Measurements from ENCODE around the gene TSPOAP1.
A peak's percentile ranks its signal among the peaks of the same experiment; 100 is the strongest.

TSPOAP1 gene, protein sequence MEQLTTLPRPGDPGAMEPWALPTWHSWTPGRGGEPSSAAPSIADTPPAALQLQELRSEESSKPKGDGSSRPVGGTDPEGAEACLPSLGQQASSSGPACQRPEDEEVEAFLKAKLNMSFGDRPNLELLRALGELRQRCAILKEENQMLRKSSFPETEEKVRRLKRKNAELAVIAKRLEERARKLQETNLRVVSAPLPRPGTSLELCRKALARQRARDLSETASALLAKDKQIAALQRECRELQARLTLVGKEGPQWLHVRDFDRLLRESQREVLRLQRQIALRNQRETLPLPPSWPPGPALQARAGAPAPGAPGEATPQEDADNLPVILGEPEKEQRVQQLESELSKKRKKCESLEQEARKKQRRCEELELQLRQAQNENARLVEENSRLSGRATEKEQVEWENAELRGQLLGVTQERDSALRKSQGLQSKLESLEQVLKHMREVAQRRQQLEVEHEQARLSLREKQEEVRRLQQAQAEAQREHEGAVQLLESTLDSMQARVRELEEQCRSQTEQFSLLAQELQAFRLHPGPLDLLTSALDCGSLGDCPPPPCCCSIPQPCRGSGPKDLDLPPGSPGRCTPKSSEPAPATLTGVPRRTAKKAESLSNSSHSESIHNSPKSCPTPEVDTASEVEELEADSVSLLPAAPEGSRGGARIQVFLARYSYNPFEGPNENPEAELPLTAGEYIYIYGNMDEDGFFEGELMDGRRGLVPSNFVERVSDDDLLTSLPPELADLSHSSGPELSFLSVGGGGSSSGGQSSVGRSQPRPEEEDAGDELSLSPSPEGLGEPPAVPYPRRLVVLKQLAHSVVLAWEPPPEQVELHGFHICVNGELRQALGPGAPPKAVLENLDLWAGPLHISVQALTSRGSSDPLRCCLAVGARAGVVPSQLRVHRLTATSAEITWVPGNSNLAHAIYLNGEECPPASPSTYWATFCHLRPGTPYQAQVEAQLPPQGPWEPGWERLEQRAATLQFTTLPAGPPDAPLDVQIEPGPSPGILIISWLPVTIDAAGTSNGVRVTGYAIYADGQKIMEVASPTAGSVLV (N-terminal part only)

DNA sequence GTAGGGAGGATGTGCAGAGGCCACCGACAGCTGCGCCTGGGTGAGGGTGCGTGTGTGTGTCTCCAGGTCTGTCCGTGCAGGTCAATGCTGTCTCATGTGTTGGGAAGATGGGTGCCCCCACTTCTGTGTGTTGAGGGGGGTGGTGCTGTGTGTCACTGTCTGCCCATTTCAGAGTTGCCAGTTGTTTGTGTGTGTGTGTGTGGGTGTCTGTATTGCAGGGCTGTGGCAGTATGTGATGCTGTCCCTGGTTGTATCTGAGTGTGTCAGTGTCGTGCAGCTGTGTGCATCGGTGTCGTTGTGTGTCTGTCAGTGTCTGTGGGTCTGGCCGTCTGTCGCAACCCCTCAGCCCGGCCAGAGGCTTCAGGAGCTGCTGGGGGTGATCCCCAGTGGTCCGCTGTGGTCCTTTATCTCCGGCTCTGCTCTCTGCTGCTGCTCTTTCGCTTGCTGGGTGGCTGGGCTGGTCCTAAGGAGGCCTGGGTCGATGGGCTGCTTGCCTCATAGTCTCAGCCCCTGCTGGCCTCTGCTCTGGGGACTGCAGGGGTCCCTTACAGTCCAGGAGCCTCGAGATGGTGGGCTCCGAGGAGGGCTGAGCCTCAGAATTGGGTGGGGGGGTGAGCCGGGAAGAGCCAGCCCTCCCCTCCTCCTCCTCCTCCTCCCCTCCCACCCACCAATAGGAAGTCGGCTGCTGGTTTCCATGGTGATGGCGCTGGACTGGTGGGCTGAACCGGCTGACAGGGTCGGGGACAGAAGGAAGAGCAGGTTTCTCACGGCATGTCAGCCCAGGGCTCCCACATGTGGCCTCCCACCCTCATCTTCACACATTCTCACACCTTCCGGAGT, at the start of gene TSPOAP1:
Gene TSPOAP1 (minus strand): TSS at position 601 of the 840 bp plus-strand sequence. CDS start 875 bp downstream, outside the sequence.
- peak; percentile 96 for DNase-seq (ENCODE audit: low spot score)

DNA sequence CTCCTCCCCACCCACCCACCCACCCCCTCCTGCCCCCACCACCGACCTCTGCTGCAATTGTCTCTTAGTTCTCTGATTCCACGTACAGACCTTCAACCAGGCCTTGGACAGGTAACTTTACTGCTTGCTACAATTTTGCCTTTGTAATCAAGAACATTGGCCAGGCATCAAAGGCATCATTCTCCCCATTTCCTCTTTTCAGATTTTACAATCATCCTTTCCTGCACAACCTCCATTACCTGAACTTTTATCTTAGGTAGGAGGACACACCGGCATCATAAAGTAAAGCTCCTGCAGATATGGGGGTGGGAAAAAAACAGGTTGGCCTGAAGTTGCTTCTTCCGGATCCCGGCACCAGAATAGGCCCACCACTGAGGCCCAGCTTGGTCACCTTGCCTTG, 49.1 kb upstream of the TSPOAP1 start:
- DNase-seq (ENCODE audit: low spot score): no peak

DNA sequence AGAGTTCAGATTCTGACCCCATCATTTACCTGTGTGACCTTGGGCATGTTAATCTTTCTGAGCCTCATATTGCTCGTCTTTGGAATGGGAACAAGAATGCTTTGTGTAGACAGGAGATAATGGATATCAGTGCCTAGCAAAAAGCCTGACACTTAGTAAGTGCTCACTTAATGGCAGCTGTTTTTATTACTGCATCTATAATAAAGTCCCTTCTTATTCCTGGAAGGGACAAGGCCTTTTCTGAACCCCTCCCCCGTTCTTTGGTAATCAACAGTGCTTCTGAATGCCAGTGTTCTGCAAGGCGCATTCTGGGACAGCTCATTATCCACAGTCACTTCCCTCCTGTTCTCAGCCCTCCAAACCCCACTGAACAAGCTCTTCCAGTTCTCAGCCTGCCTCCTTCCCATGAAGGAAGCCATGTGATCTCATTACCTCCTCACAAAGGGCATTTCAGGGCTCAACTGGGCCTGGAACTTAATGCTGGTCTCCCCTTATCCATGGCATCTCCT, 48.6 kb upstream of the TSPOAP1 start:
- no peak for DNase-seq (ENCODE audit: low spot score)

DNA sequence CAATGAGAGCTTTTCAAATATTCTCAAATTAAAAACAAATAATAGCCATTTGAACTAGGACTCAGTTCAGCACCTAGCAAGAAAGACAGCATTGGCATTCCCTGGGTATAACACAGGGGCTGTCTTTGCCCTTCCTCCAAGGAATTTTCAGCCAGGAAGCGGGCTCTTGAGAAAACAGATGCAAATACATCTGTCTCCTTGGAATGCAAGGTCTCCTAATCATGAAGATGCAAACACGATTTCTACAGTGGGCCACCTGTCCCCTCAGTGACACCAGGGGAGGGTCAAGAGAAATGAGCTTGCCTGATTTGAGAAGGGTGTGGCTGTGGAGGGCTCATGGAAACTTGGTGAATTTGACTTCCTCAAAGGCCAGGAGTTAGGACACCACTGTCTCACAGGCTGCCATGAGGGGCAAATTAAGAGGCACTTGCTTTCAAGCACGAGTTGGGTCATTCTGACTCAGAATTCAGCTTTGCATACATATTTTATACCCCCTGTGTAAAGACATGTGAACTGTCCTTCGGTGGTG, 47.9 kb upstream of the TSPOAP1 start:
- DNase-seq (ENCODE audit: low spot score): no peak

DNA sequence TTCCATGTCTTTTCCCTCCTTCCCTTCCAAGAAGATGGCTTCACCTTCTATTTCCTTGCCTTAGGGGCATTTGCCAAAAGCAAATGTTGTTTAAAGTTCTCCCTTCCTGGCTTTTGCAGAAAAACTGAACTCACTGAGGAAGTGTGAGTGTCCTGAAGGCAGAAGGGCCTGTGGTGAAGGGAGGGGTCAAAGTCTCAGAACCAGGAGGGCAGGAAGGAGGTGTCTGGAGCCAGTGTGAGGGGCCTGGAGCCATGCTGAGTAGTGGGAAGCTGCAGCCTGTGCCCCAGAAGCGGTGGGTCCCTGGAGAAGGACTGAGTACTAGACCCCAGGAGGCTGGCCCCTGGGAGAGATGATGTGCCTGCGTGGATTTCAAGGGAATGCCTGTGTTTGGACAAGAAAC, 47.2 kb upstream of the TSPOAP1 start:
- DNase-seq (ENCODE audit: low spot score): no peak

DNA sequence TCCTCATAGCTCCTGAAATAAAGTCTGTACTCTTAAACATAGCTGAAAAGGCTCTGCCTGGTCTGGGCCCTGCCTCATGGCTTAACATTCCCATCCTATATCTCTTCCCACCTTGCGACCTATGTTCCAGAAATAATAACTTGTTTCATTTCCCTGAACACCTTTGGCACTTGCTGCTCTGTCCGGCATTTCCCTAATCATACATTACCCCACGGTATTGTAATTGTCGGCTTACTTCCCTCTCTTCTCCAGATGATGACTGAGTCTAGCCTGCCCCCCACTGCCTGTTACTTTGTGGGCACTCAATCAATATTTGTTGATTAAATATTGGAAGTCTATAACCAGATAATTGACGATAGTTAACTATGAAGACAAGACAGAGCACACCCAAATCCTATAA, 46.7 kb upstream of the TSPOAP1 start:
- no peak for DNase-seq (ENCODE audit: low spot score)

DNA sequence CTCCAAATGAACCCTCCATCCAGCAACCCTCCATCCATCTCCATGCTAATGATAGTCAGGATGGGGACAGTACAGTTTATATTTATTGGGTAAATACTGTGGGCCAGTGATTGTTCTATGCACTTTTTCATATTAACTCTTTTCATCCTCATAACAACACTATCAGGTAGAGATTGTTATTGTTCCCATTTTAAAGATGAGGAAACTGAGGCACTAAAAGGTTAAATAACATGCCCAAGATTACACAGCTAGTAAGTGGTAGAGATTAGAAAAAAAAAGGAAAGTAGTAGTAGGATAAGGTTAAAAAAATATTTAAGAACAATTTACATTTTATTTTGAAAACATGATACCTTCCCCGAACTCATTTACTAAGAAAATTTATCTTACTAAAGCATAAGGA, 45.3 kb upstream of the TSPOAP1 start:
- no peak for DNase-seq (ENCODE audit: low spot score)

DNA sequence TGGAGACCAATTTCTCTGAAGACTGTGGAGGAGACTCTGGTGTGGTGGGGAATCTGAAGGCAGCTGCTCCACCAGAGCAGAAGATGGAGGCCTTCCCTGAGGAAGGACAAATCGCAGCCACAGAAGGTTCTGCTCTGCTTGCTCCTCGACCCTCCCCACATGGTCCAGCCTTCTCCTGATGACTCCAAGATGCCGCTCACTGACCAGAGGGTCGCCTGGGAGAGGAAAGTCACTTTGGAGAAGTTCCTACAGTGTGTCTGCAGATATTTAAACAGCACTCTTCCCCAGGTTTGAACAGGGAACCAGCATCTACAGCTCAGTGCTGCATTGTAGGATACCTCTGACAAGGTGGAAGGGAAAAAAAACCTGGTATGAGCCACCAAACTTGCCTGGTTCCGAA, 44.4 kb upstream of the TSPOAP1 start:
- DNase-seq (ENCODE audit: low spot score): no peak

DNA sequence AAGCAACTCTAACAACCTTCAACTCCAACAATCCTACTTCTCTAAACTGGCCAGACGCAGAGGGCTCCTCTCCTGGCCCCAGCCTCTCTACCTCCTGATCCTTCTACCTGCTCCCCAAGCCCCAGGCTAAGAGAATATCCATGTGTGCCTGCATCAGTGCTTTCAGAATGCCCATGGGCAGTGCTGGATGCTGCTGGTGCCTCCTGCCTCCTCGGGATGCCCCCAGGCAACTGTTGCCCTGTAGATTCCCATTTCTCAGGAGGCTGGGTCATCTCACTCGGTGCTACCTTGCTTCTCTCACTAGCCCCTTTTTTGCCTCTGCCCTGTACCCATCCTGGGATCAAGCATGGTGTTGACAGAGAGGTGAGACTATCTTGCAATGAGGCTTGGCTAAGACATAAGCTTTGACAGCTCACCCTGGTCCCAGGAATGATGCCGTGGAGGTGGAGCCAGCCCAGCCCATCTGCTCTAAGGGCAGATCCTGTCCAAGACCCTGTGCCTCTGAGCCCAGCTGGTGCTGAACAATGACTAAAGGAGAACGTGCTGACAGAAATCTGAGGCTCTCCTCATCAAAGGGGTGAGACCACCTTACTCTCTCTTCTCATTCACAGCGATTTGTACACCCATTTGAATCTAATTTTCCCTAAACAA, 42.8 kb upstream of the TSPOAP1 start:
- no peak for DNase-seq (ENCODE audit: low spot score)

DNA sequence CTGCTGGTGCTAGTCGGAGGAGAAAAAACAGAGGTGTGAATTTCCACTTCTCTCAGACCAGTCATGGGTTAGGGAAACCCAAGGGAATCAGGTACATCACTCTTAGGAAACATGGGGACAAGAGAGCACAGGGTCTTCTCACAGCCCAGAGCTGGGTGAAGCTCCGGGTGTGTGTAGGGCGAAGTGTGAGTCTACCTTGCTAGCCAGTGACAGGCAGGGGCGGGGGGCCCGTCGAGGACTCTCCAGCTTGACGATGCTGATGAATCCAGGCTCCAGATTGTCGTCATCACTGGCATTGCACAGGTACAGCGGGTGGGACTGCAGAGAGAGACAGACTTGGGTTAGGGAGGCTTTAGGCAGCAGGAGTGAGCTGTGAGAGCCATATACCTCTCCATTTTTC, 42.1 kb upstream of the TSPOAP1 start:
- no peak for DNase-seq (ENCODE audit: low spot score)

DNA sequence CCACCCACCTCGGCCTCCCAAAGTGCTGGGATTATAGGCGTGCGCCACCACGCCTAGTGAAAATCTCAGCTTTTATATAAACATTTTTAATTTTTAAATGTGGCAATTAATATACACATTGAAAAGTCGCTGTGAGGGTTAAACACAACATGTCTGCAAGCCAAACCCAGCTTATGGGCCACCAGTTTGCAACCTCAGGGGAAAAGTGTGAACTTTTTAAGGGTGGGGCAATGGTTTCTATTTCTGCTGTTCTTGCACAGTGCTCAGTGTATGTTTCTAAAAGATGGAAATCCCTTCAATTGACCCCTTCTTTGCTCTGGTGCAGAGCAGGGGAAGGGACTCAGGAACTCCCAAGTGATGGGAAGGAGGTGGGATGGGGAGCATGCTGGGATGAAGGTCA, 41.7 kb upstream of the TSPOAP1 start:
- no peak for DNase-seq (ENCODE audit: low spot score)

DNA sequence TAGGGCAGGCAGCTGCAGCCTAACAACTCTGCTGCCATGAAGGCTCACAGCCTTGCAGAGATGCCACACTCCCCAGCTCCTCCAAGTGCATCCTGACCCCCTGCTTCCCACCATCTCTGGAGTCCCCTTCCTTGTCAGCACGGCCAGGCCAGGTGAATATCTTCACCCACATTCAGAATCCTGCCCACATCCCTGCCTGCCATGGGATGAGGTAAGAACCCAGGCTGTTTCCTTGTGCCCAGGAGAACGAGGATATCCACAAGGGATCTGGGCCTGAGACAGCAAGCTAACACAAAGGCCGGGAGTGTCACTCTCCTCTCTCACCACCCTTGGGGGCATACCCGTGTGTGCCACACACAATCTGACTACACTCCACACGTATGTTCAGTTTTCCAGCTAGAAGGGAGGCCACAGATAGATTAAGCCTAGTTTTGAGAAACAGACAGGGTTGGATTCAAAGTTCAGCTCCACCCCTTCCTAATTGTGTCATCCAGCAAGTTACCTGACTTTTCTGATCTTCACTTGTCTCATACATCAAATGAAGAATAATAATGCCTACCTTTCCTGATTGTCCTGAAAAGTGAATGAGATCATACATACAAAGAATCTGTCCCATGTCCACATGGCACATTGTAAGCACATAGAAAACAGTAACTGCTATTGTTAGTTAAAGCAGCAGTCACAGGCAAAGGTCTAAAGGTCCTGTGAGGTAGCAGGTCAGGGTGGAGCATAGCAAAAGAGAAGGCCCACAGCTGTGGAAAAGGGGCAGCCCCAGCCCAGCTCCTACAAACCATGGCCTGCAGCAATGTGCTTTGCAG, 40.8 kb upstream of the TSPOAP1 start:
- DNase-seq (ENCODE audit: low spot score): no peak

DNA sequence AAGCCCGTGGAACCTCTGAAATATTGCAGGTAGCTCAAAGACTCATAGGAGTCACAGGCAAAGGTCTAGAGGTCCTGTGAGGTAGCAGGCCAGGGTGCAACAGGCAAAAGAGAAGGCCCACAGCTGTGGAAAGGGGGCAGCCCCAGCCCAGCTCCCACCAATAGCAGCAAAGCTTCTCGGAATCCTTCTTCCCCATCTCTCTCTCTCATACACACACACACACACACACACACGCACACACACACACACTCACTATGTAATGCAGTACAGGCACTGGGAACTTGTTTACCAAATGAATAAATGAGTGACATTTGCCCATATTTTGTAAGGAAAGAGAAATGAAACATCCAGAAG, 40.2 kb upstream of the TSPOAP1 start:
- no peak for DNase-seq (ENCODE audit: low spot score)

DNA sequence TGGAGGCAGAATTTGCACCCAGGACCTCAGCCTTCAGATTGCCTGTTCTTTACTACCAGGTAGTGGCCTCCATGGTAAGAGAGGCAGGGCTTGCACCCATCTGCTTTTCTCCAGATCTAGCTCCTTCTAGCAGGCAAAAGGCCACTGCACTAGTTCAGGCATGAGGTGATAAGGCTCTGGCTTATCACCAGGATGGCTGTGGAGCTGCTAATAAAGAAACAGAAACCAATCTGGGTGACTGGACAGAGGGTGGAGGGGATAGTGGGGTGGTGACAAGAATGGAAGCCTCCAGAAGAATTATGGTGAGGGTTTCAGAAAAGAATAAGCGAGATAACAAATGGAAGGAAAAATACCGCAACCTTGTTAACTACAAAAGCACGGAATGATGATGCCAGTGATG, 38.9 kb upstream of the TSPOAP1 start:
- DNase-seq (ENCODE audit: low spot score): no peak

DNA sequence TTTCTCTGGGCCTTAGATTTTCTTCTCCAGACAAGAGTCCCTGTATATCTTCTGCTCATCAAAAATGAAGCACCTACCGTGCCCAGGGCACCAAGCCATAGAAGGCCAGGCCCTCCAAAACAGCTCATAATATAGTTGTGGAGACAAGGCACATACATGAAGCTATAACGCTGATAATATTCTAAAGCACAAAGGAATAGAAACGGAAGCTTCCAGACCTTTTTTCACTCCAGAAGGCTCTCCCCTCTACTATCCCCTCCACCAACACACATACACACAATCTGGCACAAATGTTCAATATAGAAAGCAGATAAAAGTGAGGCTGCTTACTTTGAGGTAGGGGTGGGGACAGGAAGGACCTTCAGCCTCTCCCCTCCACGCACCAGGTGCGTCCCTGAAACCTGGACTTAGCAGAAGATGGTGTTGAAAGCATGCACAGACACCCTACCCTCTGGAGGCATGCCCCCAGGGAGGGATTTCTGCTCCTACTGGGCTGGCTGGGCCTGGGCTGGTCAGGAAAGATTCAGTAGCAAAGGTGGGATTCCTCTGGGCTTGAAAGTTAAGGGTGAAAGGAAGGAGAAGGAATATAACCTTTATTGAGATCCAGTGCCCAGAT, 37.5 kb upstream of the TSPOAP1 start:
- no peak for DNase-seq (ENCODE audit: low spot score)

DNA sequence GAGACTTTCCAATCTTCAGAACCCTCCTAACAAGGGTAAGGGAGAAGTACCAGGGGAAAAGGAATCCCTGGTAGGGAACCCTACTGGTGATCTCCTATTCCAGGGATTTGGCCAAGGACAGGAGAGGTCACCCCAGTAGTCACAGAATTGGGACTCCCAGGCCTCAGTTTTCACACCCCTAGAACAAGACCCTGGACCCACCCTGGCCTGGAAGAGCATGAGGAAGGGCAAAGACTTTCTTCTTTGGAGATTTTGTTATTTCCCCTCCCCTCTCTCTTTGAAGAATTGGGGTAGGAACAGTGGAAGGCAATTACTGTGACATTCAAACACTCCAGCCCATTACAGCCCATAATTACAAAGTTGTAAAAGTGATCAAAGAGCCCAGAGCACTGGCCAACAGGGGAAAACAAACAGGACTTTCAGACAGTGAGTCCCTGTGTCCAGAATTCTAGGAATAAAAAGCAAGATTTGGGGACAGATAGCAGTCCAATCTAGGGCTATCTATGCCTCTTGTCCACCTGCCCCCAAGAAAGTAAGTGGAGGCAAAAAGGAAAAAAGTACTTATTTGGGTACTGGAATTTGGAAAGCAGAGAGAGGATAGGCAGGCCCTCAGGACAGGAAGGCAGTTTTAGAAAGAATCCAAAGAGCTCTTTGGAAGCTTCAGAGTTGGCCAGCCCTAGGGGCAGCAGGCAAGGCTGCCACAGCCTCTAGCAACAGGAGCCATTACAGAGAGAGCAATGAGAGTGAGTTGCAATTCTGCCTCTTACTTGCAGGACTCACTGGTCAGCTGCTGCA, 36.8 kb upstream of the TSPOAP1 start:
- no peak for DNase-seq (ENCODE audit: low spot score)

DNA sequence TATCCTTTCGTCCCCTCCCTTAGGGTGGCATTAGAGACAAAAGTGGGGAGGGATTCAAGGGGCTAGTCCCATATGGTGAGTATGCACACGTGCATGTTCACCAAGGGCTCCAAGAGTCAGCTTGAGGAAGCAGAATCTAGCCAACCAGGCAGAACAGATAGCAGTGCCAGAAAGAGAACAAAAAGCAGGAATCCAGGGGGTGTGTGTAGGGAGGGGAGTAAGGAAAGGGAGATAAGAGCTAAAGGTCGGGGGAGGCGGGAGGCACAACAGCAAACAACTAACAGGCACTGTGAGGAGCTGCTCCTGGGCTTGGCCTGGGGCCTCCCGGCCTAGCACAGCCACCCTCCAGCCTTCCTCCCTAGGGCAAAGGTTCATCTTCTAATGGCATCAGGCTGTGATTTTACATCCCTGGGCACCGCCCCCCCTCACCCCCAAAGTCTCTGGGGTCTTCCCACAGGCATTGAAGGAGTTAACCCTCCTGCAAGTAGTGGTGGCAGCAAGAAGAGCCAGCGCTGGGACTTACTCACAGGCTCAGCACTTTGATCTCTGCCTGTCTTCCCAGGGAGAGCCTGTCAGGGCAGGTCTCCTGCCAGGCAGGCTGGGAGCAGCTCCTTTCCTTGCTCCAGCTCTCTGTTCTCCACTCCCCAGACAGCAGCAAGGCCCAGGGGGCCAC, 35.8 kb upstream of the TSPOAP1 start:
- no peak for DNase-seq (ENCODE audit: low spot score)

DNA sequence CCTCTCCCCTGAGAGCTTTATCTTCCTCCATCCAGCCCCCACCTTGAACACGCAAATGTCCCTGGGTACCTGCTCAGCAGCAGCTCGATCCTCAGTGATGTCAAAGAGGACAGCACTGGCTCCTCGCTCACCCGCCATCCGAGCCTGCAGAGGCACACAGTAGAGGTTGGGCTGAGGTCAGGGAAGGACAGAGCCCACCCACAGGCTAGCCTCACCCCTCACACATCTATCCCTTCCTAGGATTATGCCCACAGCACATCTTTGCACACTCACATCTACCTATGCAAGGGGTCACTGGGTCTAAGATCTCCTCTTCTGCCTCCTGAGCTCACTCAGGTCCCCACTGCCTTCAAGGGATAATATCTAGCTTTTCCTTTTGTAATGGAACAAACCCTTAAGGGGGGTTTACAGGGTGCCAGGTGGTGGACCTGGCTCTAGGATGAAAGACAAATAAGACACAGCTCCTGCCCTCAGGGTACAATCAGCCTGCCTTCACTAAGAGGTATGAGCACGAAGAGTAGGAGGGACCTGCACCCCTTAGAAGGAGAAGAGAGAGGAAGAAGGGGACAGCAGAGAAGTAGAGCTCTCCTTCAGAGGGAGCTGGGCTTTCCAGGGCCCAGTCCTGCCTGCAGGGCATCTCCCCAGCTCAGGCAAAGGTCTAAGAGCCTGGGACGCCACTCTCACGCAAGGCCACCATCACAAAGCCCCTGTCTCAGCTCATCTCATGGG, 35.0 kb upstream of the TSPOAP1 start:
- no peak for DNase-seq (ENCODE audit: low spot score)

Measured in activated CD4-positive, alpha-beta T cell treated with anti-CD3 and anti-CD28 coated beads, Interleukin-2, Interleukin-4, amounts not matched to agents 100 ng/mL and 50 ng/mL, durations not matched to agents 16 hours and 8 hours (primary cell).